HG03521 (cell line): ENCODE results near the gene LRP2BP.
A peak's percentile ranks its signal among the peaks of the same experiment; 100 is the strongest.
"Not testable (repeated sequence)": the region's sequence is repeated elsewhere in the genome, so short reads cannot be mapped to it uniquely, and the experiment has no call there.

Experiments
- ATAC-seq: cut with Tn5 transposase; IDR thresholded peaks from one replicate; pipeline ENCODE4 v1.9.1; 2021; ENCODE audit warnings: mild to moderate bottlenecking, moderate library complexity; ENCODE audit not compliant: unreplicated experiment

Gene LRP2BP

GRCh38 chr4:185362570-185362969 lies 33.2 kb downstream of the LRP2BP start:
- ATAC-seq, result not testable (repeated sequence)

- ATAC-seq, result no peak
Measured at GRCh38 chr4:185361872-185362271, 33.9 kb downstream of the LRP2BP start.

- ATAC-seq, result no peak
Measured at GRCh38 chr4:185359767-185360446, 35.8 kb downstream of the LRP2BP start.

GRCh38 chr4:185358959-185359358 lies 36.8 kb downstream of the LRP2BP start:
- no peak for ATAC-seq

GRCh38 chr4:185358514-185358913 lies 37.2 kb downstream of the LRP2BP start:
- ATAC-seq, result no peak

GRCh38 chr4:185357733-185358440 lies 37.8 kb downstream of the LRP2BP start:
- ATAC-seq, result no peak

- no peak for ATAC-seq
Measured at GRCh38 chr4:185357211-185357610, 38.5 kb downstream of the LRP2BP start.

GRCh38 chr4:185352741-185353140 lies 43.0 kb downstream of the LRP2BP start:
- no peak for ATAC-seq

GRCh38 chr4:185352202-185352601 lies 43.5 kb downstream of the LRP2BP start:
- no peak for ATAC-seq

GRCh38 chr4:185351691-185352090 lies 44.0 kb downstream of the LRP2BP start:
- no peak for ATAC-seq

- no peak for ATAC-seq
Measured at GRCh38 chr4:185346975-185347601, 48.6 kb downstream of the LRP2BP start.

- no peak for ATAC-seq
Measured at GRCh38 chr4:185344743-185345538, 50.8 kb downstream of the LRP2BP start.

GRCh38 chr4:185343726-185344581 lies 51.8 kb downstream of the LRP2BP start:
- no peak for ATAC-seq

GRCh38 chr4:185341841-185342240 lies 53.9 kb downstream of the LRP2BP start:
- ATAC-seq, result peak; percentile 79

GRCh38 chr4:185341377-185341776 lies 54.3 kb downstream of the LRP2BP start:
- no peak for ATAC-seq

GRCh38 chr4:185339941-185340340 lies 55.8 kb downstream of the LRP2BP start:
- ATAC-seq, result no peak

GRCh38 chr4:185335579-185335978 lies 60.1 kb downstream of the LRP2BP start:
- no peak for ATAC-seq

GRCh38 chr4:185334326-185334725 lies 61.4 kb downstream of the LRP2BP start:
- ATAC-seq, result no peak

GRCh38 chr4:185332575-185333464 lies 62.9 kb downstream of the LRP2BP start:
- peak; percentile 75 for ATAC-seq
